H1 (cell line): ENCODE results near the gene SLC35E3. TPM values are rescaled to one million over a fixed set of nuclear protein-coding genes. Genes with fewer than 3 reads are reported as not detected.

ENCODE experiments used
- CBX8 ChIP-seq: fragments of 300-800, 300-1000 bp; sonication (generic); IDR thresholded peaks from 2 replicates; pipeline ENCODE4 v1.7.1; 2016; ENCODE audit warnings: low read depth, low read length, borderline replicate concordance
- CHD2 ChIP-seq: IDR thresholded peaks from 2 replicates; pipeline ENCODE4 v1.6.1; 2012; ENCODE audit warnings: low read length, improper control_type of control experiment
- FOSL1 ChIP-seq: IDR thresholded peaks from 2 replicates; pipeline ENCODE4 v1.6.1; 2011; ENCODE audit warnings: mild to moderate bottlenecking, low read depth, low read length, moderate library complexity; ENCODE audit not compliant: insufficient read depth
- HDAC6 ChIP-seq: IDR thresholded peaks from one replicate; pipeline ENCODE4 v1.7.1; 2012; ENCODE audit warnings: low read depth, mild to moderate bottlenecking, inconsistent platforms, low read length, moderate library complexity
- polyA plus RNA-seq, 7 experiments: library from polyadenylated mRNA; depleted of rRNA in 3 of 7; stranded (reverse) in 5 of 7; unstranded in 2 of 7; fragments of >200 nt in 5 of 7; fragments of 200-250 nt in 2 of 7; gene quantifications; 1 replicate in 5 of 7; 2 replicates in 1 of 7; 4 replicates in 1 of 7; pipeline versions ENCODE4 v1.2.1 to v1.2.3, GENCODE V29; 2011 to 2013; ENCODE audit warnings: missing spikeins in 2 of 7, mixed read lengths in 2 of 7
- total RNA-seq: library from RNA; stranded (reverse); fragmentation: NEBNext Ultra II Directional; extraction: Animal tissue kit (Norgen Biotek cat#: 25700); gene quantifications from 2 replicates; pipeline ENCODE4 v1.2.1, GENCODE V29; 2021

SLC35E3 gene
- total and polyA plus RNA-seq, 2 of the 8 experiments (the other 6 are each of a cell fraction or from before 2014, with no cell fraction given), result 10.0 to 10.9 TPM

- TF ChIP-seq FOSL1 (no peak), HDAC6 (no peak), CHD2 (no peak), CBX8 (no peak)
These were observed 82.1 kb downstream of the SLC35E3 start (continued) for GRCh38 chr12:68827895-68828671.
